NAMALWA (cell line): ENCODE data around the gene EEFSEC.
A peak's percentile ranks its signal among the peaks of the same experiment; 100 is the strongest.

Experiments used
- DNase-seq: peaks from one replicate; pipeline ENCODE4 v3.0.0-alpha.2; 2015; ENCODE audit warnings: low spot score

Gene EEFSEC

GRCh38 chr3:128368626-128369025 lies 215.3 kb downstream of the EEFSEC start:
- no peak for DNase-seq

GRCh38 chr3:128369121-128369703 lies 215.9 kb downstream of the EEFSEC start:
- no peak for DNase-seq

- DNase-seq = no peak
Observed at GRCh38 chr3:128369881-128370642, 216.8 kb downstream of the EEFSEC start.

GRCh38 chr3:128372281-128372680 lies 219.0 kb downstream of the EEFSEC start:
- DNase-seq = no peak

- no peak for DNase-seq
Observed at GRCh38 chr3:128372707-128373533, 219.6 kb downstream of the EEFSEC start.

- DNase-seq = peak; percentile 12
Observed at GRCh38 chr3:128374746-128375445, 221.6 kb downstream of the EEFSEC start.

GRCh38 chr3:128376516-128376915 lies 223.2 kb downstream of the EEFSEC start:
- no peak for DNase-seq

- no peak for DNase-seq
Observed at GRCh38 chr3:128378631-128379347, 225.5 kb downstream of the EEFSEC start.

- DNase-seq = no peak
Observed at GRCh38 chr3:128379367-128380160, 226.3 kb downstream of the EEFSEC start.

- no peak for DNase-seq
Observed at GRCh38 chr3:128380295-128380694, 227.0 kb downstream of the EEFSEC start.

- no peak for DNase-seq
Observed at GRCh38 chr3:128380719-128381118, 227.4 kb downstream of the EEFSEC start.

GRCh38 chr3:128381609-128382008 lies 228.3 kb downstream of the EEFSEC start:
- DNase-seq = no peak

GRCh38 chr3:128382221-128382807 lies 229.0 kb downstream of the EEFSEC start:
- DNase-seq = no peak

- DNase-seq = peak; percentile 37
Observed at GRCh38 chr3:128383316-128384235, 230.3 kb downstream of the EEFSEC start.

GRCh38 chr3:128385080-128385832 lies 232.0 kb downstream of the EEFSEC start:
- no peak for DNase-seq

GRCh38 chr3:128388932-128389331 lies 235.7 kb downstream of the EEFSEC start:
- DNase-seq = no peak

GRCh38 chr3:128390867-128391266 lies 237.6 kb downstream of the EEFSEC start:
- no peak for DNase-seq

GRCh38 chr3:128392021-128392420 lies 238.7 kb downstream of the EEFSEC start:
- DNase-seq = no peak
